ENCODE measurements around the gene AP3D1. TPM values are rescaled to one million over a fixed set of nuclear protein-coding genes. Genes with fewer than 3 reads are reported as not detected.
"Not testable (repeated sequence)": the region's sequence is repeated elsewhere in the genome, so short reads cannot be mapped to it uniquely, and the experiment has no call there.

AP3D1 gene
- total and polyA plus RNA-seq, 12 donors, result 51.3 to 193 (median 121) TPM

DNA sequence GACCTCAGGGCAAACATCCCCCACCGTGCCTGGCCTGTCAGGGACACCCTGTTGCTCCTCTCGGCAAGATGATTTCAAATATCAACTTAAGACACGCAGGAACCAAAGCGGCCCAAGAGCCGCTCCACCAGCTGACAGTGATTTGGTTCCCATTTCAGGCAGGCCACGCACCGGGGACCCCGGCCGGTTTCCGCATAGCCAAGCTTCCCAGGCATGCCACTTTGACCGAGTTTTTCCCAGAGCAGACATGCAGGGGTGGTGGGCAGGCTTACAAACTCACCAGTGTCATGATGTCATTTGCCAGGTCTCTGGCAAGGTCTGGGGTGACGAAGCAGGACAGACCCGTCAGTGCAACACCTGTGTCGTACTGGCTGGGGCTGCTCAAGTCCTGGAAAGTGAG is 19.2 kb downstream of the AP3D1 start:
- H3K9me3 ChIP-seq (replicated peaks in 1 of 3), result no peaks in the 10 kb centered on the region
- no peaks in the 10 kb centered on the region for H3K27me3 ChIP-seq
- no peak for DNase-seq
- peaks cover 0 to 66% of the 10 kb centered on the region in 2 donors for H3K36me3 ChIP-seq (replicated peaks in 1 of 2)
- TF ChIP-seq POLR2A (IDR thresholded peaks at IDR 0.05), result no peak
- TF ChIP-seq, protein P1, sequence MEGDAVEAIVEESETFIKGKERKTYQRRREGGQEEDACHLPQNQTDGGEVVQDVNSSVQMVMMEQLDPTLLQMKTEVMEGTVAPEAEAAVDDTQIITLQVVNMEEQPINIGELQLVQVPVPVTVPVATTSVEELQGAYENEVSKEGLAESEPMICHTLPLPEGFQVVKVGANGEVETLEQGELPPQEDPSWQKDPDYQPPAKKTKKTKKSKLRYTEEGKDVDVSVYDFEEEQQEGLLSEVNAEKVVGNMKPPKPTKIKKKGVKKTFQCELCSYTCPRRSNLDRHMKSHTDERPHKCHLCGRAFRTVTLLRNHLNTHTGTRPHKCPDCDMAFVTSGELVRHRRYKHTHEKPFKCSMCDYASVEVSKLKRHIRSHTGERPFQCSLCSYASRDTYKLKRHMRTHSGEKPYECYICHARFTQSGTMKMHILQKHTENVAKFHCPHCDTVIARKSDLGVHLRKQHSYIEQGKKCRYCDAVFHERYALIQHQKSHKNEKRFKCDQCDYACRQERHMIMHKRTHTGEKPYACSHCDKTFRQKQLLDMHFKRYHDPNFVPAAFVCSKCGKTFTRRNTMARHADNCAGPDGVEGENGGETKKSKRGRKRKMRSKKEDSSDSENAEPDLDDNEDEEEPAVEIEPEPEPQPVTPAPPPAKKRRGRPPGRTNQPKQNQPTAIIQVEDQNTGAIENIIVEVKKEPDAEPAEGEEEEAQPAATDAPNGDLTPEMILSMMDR (IDR thresholded peaks at IDR 0.05), result no peak
- intact Hi-C loops (cut with DNase I), result no loop called here
- H3K27ac ChIP-seq, result peak overlapping the region in 1 of 5 donors; percentile 45
- H3K4me3 ChIP-seq, result no peak overlapping the region
- 88 to 96% (median 92%) methylated on average over 5 to 14 of the region's 14 CpGs for whole genome bisulfite sequencing, 4 donors
- H3K4me1 ChIP-seq (replicated peaks in 1 of 2), result no peaks in the 10 kb centered on the region

DNA sequence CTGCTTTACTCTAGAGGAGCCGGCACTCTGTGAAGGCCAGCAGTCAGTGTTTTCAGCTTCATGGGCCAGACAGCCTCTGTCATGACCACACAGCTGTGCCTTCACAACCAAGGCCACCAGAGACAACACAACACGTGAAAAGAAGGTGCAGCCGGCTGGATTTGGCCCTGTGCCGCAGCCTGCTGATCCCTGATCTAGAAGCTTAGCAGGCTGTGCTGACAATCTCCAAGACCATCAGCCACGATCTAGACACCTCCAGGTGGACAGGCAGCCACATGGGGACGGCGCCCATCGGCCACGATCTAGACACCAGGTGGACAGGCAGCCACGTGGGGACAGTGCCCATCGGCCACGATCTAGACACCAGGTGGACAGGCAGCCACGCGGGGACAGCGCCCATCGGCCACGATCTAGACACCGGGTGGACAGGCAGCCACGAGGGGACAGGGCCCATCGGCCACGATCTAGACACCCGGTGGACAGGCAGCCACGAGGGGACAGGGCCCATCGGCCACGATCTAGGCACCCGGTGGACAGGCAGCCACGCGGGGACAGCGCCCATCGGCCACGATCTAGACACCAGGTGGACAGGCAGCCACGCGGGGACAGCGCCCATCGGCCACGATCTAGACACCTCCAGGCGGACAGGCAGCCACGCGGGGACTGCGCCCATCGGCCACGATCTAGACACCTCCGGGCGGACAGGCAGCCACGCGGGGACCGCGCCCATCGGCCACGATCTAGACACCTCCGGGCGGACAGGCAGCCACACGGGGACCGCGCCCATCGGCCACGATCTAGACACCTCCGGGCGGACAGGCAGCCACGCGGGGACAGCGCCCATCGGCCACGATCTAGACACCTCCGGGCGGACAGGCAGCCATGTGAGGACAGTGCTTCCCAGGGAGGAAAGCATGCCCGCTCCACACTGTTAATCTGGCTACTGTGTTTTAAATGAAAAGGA is 20.1 kb downstream of the AP3D1 start:
- WGBS, 4 donors, result 82 to 88% (median 87%) methylated on average over 3 to 66 of the region's 67 CpGs
- H3K4me1 ChIP-seq (replicated peaks in 1 of 2), result not testable (repeated sequence)

GRCh38 chr19:2129892-2130770 is 21.2 kb downstream of the AP3D1 start:
- Histone ChIP-seq H3K4me1 (replicated peaks in 1 of 2) (no peaks in the 10 kb centered on the region), H3K27ac (peak overlapping the region in 2 of 5 donors; percentile 14 to 33), H3K27me3 (no peaks in the 10 kb centered on the region), H3K4me3 (no peak overlapping the region), H3K9me3 (replicated peaks in 1 of 3) (no peaks in the 10 kb centered on the region), H3K36me3 (replicated peaks in 1 of 2) (peaks cover 0 to 69% of the 10 kb centered on the region in 2 donors)
- intact Hi-C loops (cut with DNase I), result no loop called here
- WGBS, 4 donors, result 86 to 92% (median 92%) methylated on average over 9 to 28 of the region's 28 CpGs
- TF ChIP-seq, protein P1 (IDR thresholded peaks at IDR 0.05), result no peak
- TF ChIP-seq POLR2A (IDR thresholded peaks at IDR 0.05), result no peak
- DNase-seq, result peak in 1 of 7 donors; percentile 15

More for the DNA sequence above, 20.1 kb downstream of the AP3D1 start:
- intact Hi-C loops (cut with DNase I); H3K4me3 ChIP-seq; H3K27me3 ChIP-seq; H3K9me3 ChIP-seq (replicated peaks in 1 of 3): not testable (repeated sequence)
- Histone ChIP-seq H3K27ac (peak overlapping the region in 2 of 5 donors; percentile 14 to 33), H3K36me3 (replicated peaks in 1 of 2) (peaks cover 0 to 66% of the 10 kb centered on the region in 2 donors)
- DNase-seq, result peak; percentile 45 to 93 (median 90)

GRCh38 chr19:2129486-2129885 is 21.9 kb downstream of the AP3D1 start:
- Histone ChIP-seq H3K4me1 (replicated peaks in 1 of 2) (no peaks in the 10 kb centered on the region), H3K27me3 (no peaks in the 10 kb centered on the region), H3K4me3 (no peak overlapping the region), H3K27ac (no peak overlapping the region), H3K36me3 (replicated peaks in 1 of 2) (peaks cover 0 to 76% of the 10 kb centered on the region in 2 donors), H3K9me3 (replicated peaks in 1 of 3) (no peaks in the 10 kb centered on the region)
- peak in 1 of 7 donors; percentile 13 for DNase-seq
- 88 to 97% (median 96%) methylated on average over 11 of the region's 11 CpGs; no CpG with 5 or more reads in 1 of the 4 donors for WGBS, 4 donors
- intact Hi-C loops (cut with DNase I), result no loop called here
- no peak for TF ChIP-seq POLR2A (IDR thresholded peaks at IDR 0.05)
- TF ChIP-seq, protein P1 (IDR thresholded peaks at IDR 0.05), result no peak
